GM19438 (cell line): ENCODE measurements around the gene ASTN1.

Experiments used
- ATAC-seq: cut with Tn5 transposase; IDR thresholded peaks from one replicate; pipeline ENCODE4 v1.9.1; 2021; ENCODE audit warnings: low read depth; ENCODE audit not compliant: unreplicated experiment

The ASTN1 gene

GRCh38 chr1:177165069-177165439, 542 bp upstream of the ASTN1 start:
- no peak for ATAC-seq

DNA sequence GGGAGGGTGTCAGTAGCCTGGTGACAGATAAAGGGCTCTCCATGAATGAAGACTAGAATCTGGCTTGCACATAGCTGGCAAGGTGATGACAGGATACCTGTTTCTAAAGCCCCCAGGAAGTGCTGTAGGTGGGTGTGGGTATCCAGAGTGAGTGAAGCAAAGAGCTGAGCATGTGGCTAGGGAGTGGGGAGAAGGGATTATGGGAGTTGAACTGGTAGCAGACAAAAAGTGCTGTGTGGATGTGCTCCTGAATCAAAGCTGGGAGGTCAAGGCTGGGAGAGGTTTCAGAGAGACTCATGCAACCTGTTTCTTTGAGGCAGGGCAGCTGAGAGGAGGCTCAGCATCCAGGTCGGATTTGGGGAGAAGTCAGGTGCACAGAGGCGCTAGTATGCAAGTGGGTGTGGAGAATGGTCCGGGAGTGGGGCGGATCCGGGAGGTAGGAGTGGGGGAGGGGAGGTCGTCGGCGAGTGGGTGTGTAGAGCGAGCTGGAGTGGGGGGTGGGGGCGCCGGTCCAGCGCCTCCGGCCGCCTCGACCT, 600 bp downstream of the ASTN1 start:
- no peak for ATAC-seq

DNA sequence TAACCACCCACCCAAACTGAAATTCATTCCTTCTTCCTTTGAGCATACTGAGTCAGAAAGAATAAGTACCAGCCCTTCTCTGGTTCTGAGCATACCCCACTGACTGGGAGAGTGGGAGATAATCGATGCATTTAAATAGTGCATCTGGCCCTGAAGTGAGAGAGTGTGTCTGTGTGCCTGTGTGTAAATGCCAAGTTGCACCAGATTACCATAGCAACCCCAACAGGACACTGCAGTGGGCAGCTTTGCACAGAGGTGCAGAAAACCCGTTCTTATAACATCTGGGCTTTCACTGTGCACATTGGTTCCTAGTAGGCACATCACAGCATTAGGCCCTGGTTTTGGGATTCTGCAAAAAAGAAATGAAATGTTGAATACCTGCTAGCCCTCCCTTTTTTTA, 2.3 kb downstream of the ASTN1 start:
- ATAC-seq, result no peak

GRCh38 chr1:177146499-177146898, 18.0 kb downstream of the ASTN1 start:
- ATAC-seq, result no peak

DNA sequence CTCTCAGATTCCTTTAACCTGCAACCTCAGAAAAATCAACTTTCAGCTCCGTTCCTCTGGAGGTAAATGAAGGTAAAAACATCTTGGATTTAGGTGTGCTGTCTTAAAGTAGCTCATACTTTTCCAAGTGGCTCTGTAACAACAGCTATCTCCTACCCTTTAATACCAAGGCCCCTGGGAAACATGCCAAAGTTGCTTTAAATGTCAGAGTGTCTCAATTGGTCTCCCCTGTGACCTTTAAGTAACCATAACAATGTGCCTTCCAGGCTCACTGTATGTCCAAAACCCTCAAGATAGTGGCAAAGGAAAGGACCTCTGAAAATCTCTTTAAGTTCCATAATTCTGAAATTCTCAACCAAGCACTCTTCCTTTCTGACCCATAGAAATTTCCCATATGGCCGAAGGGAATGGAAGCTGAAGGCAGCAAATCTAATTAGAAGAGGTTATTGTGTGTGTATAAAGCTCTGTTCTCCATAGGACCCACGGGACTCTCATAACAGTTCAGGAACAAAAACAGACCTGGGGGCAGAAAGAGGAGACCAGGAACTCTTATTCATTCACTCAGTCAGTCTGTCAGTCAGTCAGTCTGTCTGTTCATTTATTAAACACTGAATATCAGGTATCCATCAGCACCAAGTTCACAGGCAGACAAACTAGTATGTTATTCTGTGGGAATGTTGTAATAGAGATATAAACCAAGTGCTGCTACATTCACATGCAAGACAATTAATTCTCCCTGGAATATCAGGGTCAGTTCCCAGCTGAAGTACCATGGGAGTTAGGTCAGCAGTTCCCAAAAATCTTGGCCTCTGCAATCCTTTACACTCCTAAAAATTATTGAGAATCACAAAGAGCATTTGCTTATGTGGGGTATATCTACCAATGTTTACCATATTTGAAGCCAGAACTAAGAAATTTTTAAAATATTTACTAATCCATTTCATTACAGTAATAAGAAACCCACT, 19.1 kb downstream of the ASTN1 start:
- ATAC-seq, result no peak

DNA sequence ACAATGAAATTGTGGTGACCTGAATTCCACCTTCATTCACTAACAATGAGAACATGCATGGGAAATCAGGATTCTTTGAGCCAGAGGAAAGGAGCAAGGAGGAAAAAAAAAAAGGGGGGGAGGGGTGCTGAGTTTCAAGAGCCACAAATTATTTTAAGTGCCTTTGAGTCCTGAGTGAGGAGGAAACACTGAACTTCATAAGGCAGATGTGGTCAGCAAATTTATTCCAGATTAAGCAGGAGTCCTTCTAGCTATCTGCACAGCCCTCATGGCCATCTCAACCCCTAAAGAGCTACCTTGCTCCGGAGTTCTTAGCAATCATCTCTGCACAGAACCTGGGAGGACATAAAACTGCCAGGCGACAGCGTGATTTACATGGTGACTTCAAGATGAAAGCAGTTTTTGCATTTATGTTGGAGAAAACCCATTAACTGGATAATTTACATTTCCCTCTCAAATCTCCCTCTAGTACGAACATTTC, 21.7 kb downstream of the ASTN1 start:
- ATAC-seq, result no peak

- ATAC-seq, result no peak
Measured at GRCh38 chr1:177142010-177142409, 22.5 kb downstream of the ASTN1 start.

DNA sequence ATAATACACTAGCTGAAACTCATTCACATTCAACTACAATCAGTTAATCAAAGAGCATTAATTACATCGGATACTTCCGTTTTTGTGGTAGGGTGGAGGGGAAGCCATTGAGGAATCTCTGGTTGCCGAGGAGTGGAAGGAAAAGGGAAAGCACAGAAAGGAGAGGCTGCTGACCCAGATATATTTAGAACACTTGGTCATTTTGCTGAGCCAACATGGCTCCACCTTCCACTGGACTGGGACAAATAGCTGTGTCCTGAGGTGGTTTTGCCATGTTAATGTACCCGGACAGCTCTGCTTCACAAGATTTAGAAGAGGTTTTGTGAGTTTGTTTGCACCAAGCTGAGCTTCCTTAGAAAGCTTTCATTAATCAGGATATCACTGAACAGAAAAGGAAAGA, 26.2 kb downstream of the ASTN1 start:
- ATAC-seq, result no peak

GRCh38 chr1:177137814-177138213, 26.7 kb downstream of the ASTN1 start:
- ATAC-seq, result no peak

- no peak for ATAC-seq
Measured at GRCh38 chr1:177135250-177135649, 29.3 kb downstream of the ASTN1 start.

- no peak for ATAC-seq
Measured at GRCh38 chr1:177133977-177134538, 30.5 kb downstream of the ASTN1 start.

GRCh38 chr1:177132141-177132540, 32.4 kb downstream of the ASTN1 start:
- no peak for ATAC-seq

- no peak for ATAC-seq
Measured at GRCh38 chr1:177131723-177132122, 32.8 kb downstream of the ASTN1 start.

DNA sequence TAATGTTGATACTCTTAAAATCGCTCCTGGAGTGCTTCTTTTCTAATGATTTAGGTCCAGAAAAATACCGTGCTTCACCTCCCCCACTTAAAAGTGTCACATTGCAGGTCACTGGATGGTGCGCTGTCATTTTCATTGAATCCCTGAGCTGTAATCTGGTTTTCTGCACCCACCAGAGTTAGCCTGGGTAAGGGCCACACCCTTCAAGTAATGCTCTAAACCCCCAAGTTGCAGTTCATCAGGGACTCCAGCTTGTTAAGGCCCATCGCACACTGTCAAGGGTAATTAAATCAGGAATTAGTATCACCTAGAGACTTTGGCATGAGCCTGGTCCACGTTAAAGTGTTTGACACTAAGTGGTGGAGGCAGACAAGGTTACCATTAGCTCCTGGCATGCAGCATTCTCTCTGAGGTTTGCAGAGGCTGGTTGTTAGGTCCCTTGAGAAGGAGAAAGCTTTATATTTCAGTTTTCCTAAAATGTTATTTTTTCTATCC, 34.0 kb downstream of the ASTN1 start:
- no peak for ATAC-seq

GRCh38 chr1:177128665-177129281, 35.7 kb downstream of the ASTN1 start:
- ATAC-seq, result no peak

DNA sequence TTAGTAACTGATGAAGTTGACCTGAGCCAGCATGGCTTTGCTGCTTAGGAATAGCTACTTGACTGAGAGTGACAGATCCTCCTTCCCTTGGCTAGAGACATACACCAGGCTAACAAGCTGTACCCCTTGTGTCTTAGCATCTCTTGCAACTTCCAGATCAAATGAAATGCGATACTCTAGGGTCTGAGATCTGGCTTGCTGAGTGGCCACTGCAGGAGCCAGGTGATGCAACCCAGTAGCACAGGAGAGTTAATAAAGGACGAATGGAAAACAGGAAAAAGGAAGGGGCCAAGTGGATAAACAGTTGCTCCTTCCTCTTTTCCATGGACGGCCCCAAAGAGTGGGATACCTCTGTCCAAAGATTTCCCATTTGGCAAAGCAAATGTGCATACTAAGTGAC, 38.2 kb downstream of the ASTN1 start:
- ATAC-seq, result no peak

GRCh38 chr1:177124577-177125278, 39.8 kb downstream of the ASTN1 start:
- no peak for ATAC-seq

GRCh38 chr1:177122461-177123251, 41.9 kb downstream of the ASTN1 start:
- ATAC-seq, result no peak

- no peak for ATAC-seq
Measured at GRCh38 chr1:177119311-177119710, 45.2 kb downstream of the ASTN1 start.

GRCh38 chr1:177118901-177119300, 45.6 kb downstream of the ASTN1 start:
- ATAC-seq, result no peak
